Measurements from ENCODE around the gene SLC15A4.

- TF ChIP-seq EGR1 (IDR thresholded peaks at IDR 0.05; ENCODE audit: low read depth in 2 of 2) = peak in 1 of 2 donors; percentile 36
- TF ChIP-seq CTCF (IDR thresholded peaks at IDR 0.05; ENCODE audit: low read depth, low read length, missing input control) = no peak
- TF ChIP-seq YY1 (IDR thresholded peaks at IDR 0.05) = peak; percentile 73
- TF ChIP-seq SP1 (IDR thresholded peaks at IDR 0.05) = peak; percentile 59
These were observed at the start of gene SLC15A4 for GRCh38 chr12:128823916-128824839.

All from liver (tissue), 3 donors.